Epidermal melanocyte (primary cell): ENCODE measurements around the gene KIRREL3.

Experiments
- DNase-seq: peaks from one replicate; pipeline ENCODE4 v3.0.0; 2011; ENCODE audit warnings: low spot score; ENCODE audit not compliant: insufficient read length

Gene KIRREL3

GRCh38 chr11:126583594-126584427 lies 416.8 kb downstream of the KIRREL3 start:
- no peak for DNase-seq

GRCh38 chr11:126583101-126583500 lies 417.5 kb downstream of the KIRREL3 start:
- DNase-seq = no peak

GRCh38 chr11:126581871-126582648 lies 418.5 kb downstream of the KIRREL3 start:
- no peak for DNase-seq

- no peak for DNase-seq
Measured at GRCh38 chr11:126578426-126578825, 422.1 kb downstream of the KIRREL3 start.

GRCh38 chr11:126578021-126578420 lies 422.5 kb downstream of the KIRREL3 start:
- DNase-seq = peak; percentile 70

GRCh38 chr11:126575849-126576248 lies 424.7 kb downstream of the KIRREL3 start:
- DNase-seq = no peak

GRCh38 chr11:126573325-126573978 lies 427.1 kb downstream of the KIRREL3 start:
- DNase-seq = no peak

GRCh38 chr11:126570489-126570888 lies 430.1 kb downstream of the KIRREL3 start:
- DNase-seq = no peak

- no peak for DNase-seq
Measured at GRCh38 chr11:126567419-126567818, 433.2 kb downstream of the KIRREL3 start.

GRCh38 chr11:126564566-126564965 lies 436.0 kb downstream of the KIRREL3 start:
- DNase-seq = no peak

GRCh38 chr11:126561327-126561893 lies 439.2 kb downstream of the KIRREL3 start:
- DNase-seq = peak; percentile 66

- DNase-seq = no peak
Measured at GRCh38 chr11:126560221-126560620, 440.3 kb downstream of the KIRREL3 start.

GRCh38 chr11:126548581-126549550 lies 451.7 kb downstream of the KIRREL3 start:
- DNase-seq = no peak

GRCh38 chr11:126547691-126548090 lies 452.9 kb downstream of the KIRREL3 start:
- no peak for DNase-seq

GRCh38 chr11:126547161-126547560 lies 453.4 kb downstream of the KIRREL3 start:
- DNase-seq = no peak

GRCh38 chr11:126546694-126547093 lies 453.9 kb downstream of the KIRREL3 start:
- DNase-seq = no peak

GRCh38 chr11:126546191-126546590 lies 454.4 kb downstream of the KIRREL3 start:
- no peak for DNase-seq

- no peak for DNase-seq
Measured at GRCh38 chr11:126545057-126545555, 455.5 kb downstream of the KIRREL3 start.

- DNase-seq = peak; percentile 64
Measured at GRCh38 chr11:126544108-126545056, 456.2 kb downstream of the KIRREL3 start.
